Measurements from ENCODE around the gene PTEN. TPM values are rescaled to one million over a fixed set of nuclear protein-coding genes. Genes with fewer than 3 reads are reported as not detected.

PTEN gene
- total and polyA plus RNA-seq, 2 experiments from 2014 or later, result 20.8 to 64.0 TPM

DNA sequence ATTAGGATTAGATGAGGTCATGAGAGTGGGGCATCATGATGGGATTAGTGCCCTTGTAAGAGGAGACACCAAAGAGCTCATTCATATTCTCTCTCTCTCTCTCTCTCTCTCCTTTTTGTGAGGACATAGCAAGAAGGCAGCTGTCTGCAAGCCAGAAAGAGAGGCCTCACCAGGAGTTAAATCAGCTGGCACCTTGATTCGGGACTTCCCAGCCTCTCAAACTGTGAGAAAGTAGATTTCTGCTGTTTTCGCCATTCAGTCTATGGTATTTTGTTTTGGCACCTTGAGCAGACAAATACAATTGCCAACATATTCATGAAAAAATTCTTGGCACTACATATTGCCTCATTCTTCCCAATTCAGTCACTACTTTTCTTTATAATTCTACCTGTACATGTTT lies 24.8 kb upstream of the PTEN start:
- H3K79me2 ChIP-seq (replicated peaks; ENCODE audit: insufficient read depth), result no peaks in the 10 kb centered on the region
- H3K4me3 Mint-ChIP-seq, result no peak overlapping the region
- no peak overlapping the region for H3K27ac Mint-ChIP-seq
- H3K27me3 Mint-ChIP-seq (ENCODE audit: insufficient read depth, low read depth, poor library complexity), result no peaks in the 10 kb centered on the region
- no peaks in the 10 kb centered on the region for H3F3A ChIP-seq (replicated peaks; ENCODE audit: low read depth)
- no peak for ATAC-seq
- H3K27ac ChIP-seq (ENCODE audit: low read depth), result no peak overlapping the region
- no peaks in the 10 kb centered on the region for H3K36me3 ChIP-seq (ENCODE audit: insufficient read depth)
- peaks cover 3% of the 10 kb centered on the region; the same call in 1 of the 3 replicates for H3K4me1 Mint-ChIP-seq
- no peaks in the 10 kb centered on the region for H3K36me3 Mint-ChIP-seq (ENCODE audit: low read depth)
- no peak overlapping the region for H3K4me3 ChIP-seq
- H3K9me2 ChIP-seq (ENCODE audit: insufficient read depth), result no peaks in the 10 kb centered on the region
- no peak overlapping the region for H2AFZ ChIP-seq
- no peak overlapping the region for H3K4me2 ChIP-seq
- no peak for TF ChIP-seq CREB1 (CRISPR knock-in tag; IDR thresholded peaks at IDR 0.05; ENCODE audit: low read depth)
- TF ChIP-seq, protein P1, sequence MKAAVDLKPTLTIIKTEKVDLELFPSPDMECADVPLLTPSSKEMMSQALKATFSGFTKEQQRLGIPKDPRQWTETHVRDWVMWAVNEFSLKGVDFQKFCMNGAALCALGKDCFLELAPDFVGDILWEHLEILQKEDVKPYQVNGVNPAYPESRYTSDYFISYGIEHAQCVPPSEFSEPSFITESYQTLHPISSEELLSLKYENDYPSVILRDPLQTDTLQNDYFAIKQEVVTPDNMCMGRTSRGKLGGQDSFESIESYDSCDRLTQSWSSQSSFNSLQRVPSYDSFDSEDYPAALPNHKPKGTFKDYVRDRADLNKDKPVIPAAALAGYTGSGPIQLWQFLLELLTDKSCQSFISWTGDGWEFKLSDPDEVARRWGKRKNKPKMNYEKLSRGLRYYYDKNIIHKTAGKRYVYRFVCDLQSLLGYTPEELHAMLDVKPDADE (IDR thresholded peaks at IDR 0.05), result no peak
- no peak for TF ChIP-seq STAT1 (IDR thresholded peaks at IDR 0.05; ENCODE audit: unreplicated experiment)
- no peak for TF ChIP-seq NANOG (IDR thresholded peaks at IDR 0.05; ENCODE audit: borderline replicate concordance)
- H3K9me3 Mint-ChIP-seq, result no peaks in the 10 kb centered on the region
- no peaks in the 10 kb centered on the region for H3K4me1 ChIP-seq (ENCODE audit: insufficient read depth)
- no peak for DNase-seq (ENCODE audit: low spot score)
- H4K20me1 ChIP-seq (replicated peaks; ENCODE audit: insufficient read depth), result no peaks in the 10 kb centered on the region
- no peaks in the 10 kb centered on the region for H3K27me3 ChIP-seq (ENCODE audit: insufficient read depth)

DNA sequence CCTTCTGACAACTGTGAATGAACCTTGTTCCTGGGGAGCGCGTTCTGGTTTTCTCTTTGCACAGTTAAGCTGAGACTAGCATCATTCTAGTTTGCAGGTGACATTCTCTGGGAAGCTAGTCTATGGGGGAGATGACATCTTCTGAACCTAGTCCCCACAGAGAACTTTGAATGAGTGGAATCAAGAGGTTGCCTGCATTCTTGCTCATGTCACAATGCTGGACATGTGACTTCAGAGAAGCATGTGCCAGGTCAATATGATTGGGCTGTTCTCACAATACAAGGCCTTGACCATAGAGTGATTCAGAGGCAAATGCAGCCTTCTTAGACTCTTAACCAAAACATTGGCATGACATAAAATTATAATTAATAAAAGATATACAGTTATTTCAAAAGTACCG lies 22.2 kb upstream of the PTEN start:
- Histone ChIP-seq H3K79me2 (replicated peaks; ENCODE audit: insufficient read depth) (no peaks in the 10 kb centered on the region), H3K4me2 (no peak overlapping the region)

DNA sequence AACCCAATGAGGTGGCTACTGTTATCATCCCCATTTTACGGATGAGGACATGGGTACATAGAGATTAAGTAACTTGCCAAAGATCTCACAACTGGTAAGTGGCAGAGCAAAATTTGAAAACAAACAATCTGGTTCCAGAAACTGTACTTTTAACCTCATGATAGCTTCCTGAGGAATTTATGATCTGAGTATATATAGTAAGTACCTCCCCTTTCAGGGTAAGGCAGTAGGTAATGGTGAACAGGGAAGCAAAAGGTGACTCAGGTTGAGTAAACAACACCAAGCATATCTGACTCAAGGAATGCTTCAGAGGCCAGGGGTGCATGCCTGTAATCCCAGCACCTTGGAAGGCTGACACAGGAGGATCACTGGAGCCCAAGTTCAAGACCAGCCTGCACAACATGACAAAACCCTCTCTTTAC lies 21.2 kb upstream of the PTEN start:
- Mint-ChIP-seq H3K36me3 (ENCODE audit: low read depth) (no peaks in the 10 kb centered on the region), H3K27me3 (ENCODE audit: insufficient read depth, low read depth, poor library complexity) (no peaks in the 10 kb centered on the region), H3K4me3 (no peak overlapping the region), H3K4me1 (no peaks in the 10 kb centered on the region), H3K27ac (no peak overlapping the region; the same call in 1 of the 2 replicates), H3K9me3 (no peaks in the 10 kb centered on the region)
- Histone ChIP-seq H2AFZ (no peak overlapping the region), H3K4me3 (no peak overlapping the region), H3K4me1 (ENCODE audit: insufficient read depth) (no peaks in the 10 kb centered on the region), H3K9me2 (ENCODE audit: insufficient read depth) (no peaks in the 10 kb centered on the region), H4K20me1 (replicated peaks; ENCODE audit: insufficient read depth) (no peaks in the 10 kb centered on the region), H3K27ac (ENCODE audit: low read depth) (no peak overlapping the region), H3K36me3 (ENCODE audit: insufficient read depth) (no peaks in the 10 kb centered on the region), H3K4me2 (no peak overlapping the region), H3K79me2 (replicated peaks; ENCODE audit: insufficient read depth) (no peaks in the 10 kb centered on the region), H3K27me3 (ENCODE audit: insufficient read depth) (no peaks in the 10 kb centered on the region), H3F3A (replicated peaks; ENCODE audit: low read depth) (no peaks in the 10 kb centered on the region)
- DNase-seq (ENCODE audit: low spot score) (no peak), ATAC-seq (no peak)
- TF ChIP-seq EZH2 (IDR thresholded peaks at IDR 0.05; ENCODE audit: low read depth, unreplicated experiment) (no peak), ZNF331 (CRISPR knock-in tag; IDR thresholded peaks at IDR 0.05; ENCODE audit: low read depth) (no peak), EZH2phosphoT487 (IDR thresholded peaks at IDR 0.05; ENCODE audit: unreplicated experiment) (no peak)
- TF ChIP-seq, protein P2, sequence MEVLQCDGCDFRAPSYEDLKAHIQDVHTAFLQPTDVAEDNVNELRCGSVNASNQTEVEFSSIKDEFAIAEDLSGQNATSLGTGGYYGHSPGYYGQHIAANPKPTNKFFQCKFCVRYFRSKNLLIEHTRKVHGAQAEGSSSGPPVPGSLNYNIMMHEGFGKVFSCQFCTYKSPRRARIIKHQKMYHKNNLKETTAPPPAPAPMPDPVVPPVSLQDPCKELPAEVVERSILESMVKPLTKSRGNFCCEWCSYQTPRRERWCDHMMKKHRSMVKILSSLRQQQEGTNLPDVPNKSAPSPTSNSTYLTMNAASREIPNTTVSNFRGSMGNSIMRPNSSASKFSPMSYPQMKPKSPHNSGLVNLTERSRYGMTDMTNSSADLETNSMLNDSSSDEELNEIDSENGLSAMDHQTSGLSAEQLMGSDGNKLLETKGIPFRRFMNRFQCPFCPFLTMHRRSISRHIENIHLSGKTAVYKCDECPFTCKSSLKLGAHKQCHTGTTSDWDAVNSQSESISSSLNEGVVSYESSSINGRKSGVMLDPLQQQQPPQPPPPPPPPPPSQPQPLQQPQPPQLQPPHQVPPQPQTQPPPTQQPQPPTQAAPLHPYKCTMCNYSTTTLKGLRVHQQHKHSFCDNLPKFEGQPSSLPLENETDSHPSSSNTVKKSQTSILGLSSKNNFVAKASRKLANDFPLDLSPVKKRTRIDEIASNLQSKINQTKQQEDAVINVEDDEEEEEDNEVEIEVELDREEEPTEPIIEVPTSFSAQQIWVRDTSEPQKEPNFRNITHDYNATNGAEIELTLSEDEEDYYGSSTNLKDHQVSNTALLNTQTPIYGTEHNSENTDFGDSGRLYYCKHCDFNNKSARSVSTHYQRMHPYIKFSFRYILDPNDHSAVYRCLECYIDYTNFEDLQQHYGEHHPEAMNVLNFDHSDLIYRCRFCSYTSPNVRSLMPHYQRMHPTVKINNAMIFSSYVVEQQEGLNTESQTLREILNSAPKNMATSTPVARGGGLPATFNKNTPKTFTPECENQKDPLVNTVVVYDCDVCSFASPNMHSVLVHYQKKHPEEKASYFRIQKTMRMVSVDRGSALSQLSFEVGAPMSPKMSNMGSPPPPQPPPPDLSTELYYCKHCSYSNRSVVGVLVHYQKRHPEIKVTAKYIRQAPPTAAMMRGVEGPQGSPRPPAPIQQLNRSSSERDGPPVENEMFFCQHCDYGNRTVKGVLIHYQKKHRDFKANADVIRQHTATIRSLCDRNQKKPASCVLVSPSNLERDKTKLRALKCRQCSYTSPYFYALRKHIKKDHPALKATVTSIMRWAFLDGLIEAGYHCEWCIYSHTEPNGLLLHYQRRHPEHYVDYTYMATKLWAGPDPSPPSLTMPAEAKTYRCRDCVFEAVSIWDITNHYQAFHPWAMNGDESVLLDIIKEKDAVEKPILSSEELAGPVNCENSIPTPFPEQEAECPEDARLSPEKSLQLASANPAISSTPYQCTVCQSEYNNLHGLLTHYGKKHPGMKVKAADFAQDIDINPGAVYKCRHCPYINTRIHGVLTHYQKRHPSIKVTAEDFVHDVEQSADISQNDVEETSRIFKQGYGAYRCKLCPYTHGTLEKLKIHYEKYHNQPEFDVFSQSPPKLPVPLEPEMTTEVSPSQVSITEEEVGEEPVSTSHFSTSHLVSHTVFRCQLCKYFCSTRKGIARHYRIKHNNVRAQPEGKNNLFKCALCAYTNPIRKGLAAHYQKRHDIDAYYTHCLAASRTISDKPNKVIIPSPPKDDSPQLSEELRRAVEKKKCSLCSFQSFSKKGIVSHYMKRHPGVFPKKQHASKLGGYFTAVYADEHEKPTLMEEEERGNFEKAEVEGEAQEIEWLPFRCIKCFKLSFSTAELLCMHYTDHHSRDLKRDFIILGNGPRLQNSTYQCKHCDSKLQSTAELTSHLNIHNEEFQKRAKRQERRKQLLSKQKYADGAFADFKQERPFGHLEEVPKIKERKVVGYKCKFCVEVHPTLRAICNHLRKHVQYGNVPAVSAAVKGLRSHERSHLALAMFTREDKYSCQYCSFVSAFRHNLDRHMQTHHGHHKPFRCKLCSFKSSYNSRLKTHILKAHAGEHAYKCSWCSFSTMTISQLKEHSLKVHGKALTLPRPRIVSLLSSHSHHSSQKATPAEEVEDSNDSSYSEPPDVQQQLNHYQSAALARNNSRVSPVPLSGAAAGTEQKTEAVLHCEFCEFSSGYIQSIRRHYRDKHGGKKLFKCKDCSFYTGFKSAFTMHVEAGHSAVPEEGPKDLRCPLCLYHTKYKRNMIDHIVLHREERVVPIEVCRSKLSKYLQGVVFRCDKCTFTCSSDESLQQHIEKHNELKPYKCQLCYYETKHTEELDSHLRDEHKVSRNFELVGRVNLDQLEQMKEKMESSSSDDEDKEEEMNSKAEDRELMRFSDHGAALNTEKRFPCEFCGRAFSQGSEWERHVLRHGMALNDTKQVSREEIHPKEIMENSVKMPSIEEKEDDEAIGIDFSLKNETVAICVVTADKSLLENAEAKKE (CRISPR knock-in tag; IDR thresholded peaks at IDR 0.05), result no peak

More for the DNA sequence above, 22.2 kb upstream of the PTEN start:
- Histone ChIP-seq H3K4me3 (no peak overlapping the region), H2AFZ (no peak overlapping the region), H4K20me1 (replicated peaks; ENCODE audit: insufficient read depth) (no peaks in the 10 kb centered on the region), H3K4me1 (ENCODE audit: insufficient read depth) (no peaks in the 10 kb centered on the region), H3K36me3 (ENCODE audit: insufficient read depth) (no peaks in the 10 kb centered on the region), H3K27ac (ENCODE audit: low read depth) (no peak overlapping the region), H3K9me2 (ENCODE audit: insufficient read depth) (no peaks in the 10 kb centered on the region), H3K27me3 (ENCODE audit: insufficient read depth) (no peaks in the 10 kb centered on the region), H3F3A (replicated peaks; ENCODE audit: low read depth) (no peaks in the 10 kb centered on the region)
- no peak for TF ChIP-seq EZH2phosphoT487 (IDR thresholded peaks at IDR 0.05; ENCODE audit: unreplicated experiment)
- no peak for TF ChIP-seq POLR2AphosphoS5 (IDR thresholded peaks at IDR 0.05; ENCODE audit: low read depth)
- ATAC-seq, result no peak
- H3K27me3 Mint-ChIP-seq (ENCODE audit: insufficient read depth, low read depth, poor library complexity), result no peaks in the 10 kb centered on the region
- H3K4me1 Mint-ChIP-seq, result peaks cover under 1% of the 10 kb centered on the region; the same call in 1 of the 3 replicates
- H3K36me3 Mint-ChIP-seq (ENCODE audit: low read depth), result no peaks in the 10 kb centered on the region
- H3K4me3 Mint-ChIP-seq, result no peak overlapping the region
- no peaks in the 10 kb centered on the region for H3K9me3 Mint-ChIP-seq
- H3K27ac Mint-ChIP-seq, result no peak overlapping the region
- no peak for DNase-seq (ENCODE audit: low spot score)

All from GM23338 (cell line).